Activated T-cell treated with anti-CD3 and anti-CD28 coated beads for 24 hours (primary cell): ENCODE data around the gene MORC2.

Source experiments
- DNase-seq: peaks from one replicate; pipeline ENCODE4 v3.0.0-alpha.2; 2020; ENCODE audit warnings: low read depth

MORC2 gene

DNA sequence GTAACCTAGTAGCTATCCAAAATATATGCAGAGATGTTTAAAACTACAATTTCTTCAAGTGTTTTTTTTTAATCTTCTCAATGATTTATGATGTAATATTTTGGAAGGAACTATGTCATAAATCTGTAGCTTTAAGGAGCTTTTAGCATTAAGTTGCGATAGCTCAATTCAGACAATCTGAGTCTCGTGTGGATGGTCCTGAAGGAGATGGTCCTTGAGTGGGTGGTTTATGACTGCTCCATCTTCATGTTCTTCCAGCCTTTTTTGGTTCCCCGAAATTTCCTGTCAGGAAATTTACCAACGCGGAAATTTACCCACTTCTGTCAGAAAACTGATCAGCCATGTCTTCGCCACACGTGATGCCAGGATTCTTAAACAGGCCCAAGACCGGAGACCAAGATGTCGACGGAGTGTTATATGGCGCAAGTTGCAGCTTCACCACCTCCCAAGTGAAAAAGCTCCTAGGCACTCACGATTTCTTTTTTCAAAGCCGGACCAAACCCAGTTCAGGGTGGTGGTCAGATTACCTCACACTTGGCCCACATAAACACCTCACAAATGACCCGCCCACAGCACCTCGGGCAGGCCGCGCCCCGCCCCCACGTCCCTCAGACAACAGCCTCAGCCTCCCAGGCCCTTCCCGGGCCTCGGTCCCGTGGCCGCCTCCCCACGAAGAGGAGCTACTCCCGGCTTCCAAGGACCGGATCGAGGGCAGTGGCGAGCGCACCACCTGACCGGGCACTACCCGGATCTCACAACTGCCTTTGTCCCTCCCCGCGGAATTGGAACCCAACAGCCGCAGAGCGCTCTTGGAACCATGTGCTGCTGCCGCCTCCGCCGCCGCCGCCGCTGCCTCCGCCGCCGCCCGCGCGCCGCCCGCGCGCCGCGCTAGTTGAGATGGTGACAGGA is at the start of gene MORC2:
MORC2 (minus strand) TSS at position 760 of the 909 bp plus-strand sequence. CDS start 885 bp downstream, outside the sequence.
- no peak for DNase-seq

DNA sequence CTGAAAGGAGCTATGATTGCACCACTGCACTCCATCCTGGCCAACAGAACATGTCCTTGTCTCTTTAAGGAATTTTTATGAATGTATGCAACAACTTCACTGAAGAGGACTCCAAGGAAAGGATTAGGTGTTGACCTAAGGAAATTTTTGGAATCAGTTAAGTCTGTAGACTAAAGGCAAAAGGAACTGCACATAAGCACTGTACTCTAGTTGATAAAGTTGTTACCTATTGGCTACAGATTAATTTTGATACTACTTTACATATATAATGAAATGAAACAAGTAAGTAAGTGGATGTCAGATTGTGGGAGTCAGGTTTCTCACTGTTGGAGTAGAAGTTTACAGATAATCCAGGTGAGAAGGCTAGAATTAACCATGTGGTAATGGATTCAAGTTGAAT is 37.0 kb upstream of the MORC2 start:
- DNase-seq: no peak

DNA sequence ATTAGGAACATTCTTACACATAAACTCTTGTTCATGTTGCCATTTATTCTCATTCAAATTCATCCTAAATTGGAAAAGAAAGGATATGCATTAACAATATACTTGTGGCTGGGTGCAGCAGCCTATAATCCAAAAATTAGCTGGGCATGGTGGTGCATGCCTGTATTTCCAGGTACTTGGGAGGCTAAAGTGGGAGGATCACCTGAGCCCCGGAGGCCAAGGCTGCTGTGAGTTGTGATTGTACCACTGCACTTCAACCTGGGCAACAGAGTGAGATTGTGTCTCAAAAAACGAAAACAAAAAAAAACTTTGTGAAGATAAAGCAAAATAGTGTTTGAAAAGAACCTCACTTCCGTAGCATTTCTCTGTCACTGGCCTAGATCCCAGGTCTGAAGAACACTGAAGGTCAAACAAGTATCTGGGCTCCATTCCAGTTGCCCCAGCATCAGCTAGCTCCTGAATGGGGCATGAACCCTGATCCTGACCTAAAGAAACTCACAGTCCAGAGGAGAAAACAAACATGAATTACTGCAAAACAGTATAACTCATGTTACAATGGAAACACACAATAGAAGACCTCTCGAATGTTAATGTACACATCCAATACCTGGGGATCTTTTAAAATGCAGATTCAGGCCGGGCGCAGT is 32.7 kb upstream of the MORC2 start:
- no peak for DNase-seq

DNA sequence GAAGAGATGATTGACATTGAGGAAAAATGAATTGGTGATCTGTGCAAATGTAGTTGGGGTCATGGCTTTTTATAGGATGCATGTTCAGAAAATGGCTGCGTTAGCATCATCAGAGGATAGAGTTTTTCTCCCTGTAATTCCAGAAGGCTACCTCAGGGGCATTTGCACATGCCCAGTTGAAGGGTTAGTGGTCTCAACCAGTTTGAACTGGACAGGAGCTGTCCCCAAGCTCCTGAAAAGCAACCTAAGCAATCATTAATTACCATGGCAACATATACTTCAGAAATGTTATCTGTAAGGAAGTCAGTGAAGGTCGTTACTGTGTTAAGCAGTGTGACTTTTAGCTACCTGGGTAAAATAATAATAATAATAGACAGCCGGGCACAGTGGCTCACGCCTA is 29.8 kb upstream of the MORC2 start:
- no peak for DNase-seq

GRCh38 chr22:30996462-30996861 is 27.9 kb upstream of the MORC2 start:
- no peak for DNase-seq

DNA sequence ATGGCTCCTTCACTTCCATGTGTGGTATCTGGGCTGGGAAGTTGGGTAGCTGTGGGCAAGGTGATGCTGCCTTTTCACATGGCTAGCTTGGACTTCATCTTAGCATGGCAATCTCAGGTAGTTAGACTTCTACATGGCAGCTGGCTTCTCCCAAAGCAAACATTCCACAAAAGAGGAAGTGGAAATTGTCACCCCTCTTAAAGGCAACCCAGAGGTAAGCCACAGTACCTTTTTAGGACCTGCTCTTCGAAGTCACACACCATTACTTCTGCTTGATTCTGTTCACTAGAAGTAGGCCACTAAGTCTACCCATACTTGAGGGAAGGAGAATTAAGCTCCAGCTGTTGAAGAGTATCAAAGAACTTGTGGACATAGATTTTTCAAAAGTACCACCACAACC is 26.4 kb upstream of the MORC2 start:
- DNase-seq: no peak

DNA sequence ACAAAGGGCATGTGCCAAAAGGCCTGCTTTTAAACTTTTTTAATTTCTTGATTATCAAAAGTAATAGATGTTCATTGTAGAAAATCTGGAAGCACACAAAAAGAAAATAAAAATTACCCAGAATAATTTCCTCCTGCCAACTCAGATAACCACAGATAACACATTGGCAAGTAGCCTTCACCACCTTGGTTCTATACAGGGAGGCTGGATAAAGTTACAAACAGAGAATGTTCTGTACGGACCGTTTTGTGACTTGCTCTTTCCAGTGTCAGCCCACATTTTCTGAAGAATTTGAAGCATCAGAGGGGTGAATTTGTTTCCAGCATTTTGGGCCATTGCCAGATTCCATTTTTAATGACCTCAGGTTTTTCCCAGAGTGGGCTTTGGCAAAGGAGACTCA is 24.0 kb upstream of the MORC2 start:
- DNase-seq: no peak

DNA sequence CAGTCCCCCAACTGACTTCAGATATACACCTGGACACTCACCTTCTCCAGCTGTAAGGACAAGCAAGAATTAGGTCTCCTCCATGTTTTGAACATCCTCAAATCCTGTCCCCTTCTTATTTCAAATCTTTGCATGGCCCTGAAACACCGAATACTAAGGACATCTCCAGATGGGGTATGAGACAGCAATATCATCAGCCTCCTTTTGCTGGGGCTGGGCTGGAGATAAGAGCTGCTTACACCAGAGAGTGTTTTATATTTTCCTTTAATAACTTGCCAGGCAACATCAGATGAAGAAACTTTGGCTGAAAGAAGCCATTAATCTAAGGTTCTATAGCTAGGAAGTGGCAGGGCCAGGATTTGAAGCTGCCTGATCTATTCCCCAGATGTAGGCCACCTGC is 22.1 kb upstream of the MORC2 start:
- no peak for DNase-seq

DNA sequence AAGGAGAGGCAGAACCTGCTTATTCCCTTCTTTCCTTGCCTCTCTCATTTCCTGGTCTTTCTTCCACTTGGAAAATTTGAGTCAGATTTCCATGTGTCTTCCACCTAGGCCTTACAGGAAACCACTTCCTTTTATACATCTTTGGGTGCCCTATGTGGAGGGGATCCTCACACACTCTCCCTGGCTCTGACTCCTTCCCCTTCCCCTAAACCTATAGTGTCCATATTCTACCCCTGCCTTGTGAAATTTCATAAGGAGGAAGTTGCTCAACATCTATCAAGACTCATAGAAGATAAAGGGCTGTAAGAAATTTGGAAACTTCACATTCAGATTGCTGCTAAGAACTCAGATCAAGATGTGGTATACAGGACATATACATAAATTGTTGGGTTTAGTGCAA is 20.9 kb upstream of the MORC2 start:
- no peak for DNase-seq

DNA sequence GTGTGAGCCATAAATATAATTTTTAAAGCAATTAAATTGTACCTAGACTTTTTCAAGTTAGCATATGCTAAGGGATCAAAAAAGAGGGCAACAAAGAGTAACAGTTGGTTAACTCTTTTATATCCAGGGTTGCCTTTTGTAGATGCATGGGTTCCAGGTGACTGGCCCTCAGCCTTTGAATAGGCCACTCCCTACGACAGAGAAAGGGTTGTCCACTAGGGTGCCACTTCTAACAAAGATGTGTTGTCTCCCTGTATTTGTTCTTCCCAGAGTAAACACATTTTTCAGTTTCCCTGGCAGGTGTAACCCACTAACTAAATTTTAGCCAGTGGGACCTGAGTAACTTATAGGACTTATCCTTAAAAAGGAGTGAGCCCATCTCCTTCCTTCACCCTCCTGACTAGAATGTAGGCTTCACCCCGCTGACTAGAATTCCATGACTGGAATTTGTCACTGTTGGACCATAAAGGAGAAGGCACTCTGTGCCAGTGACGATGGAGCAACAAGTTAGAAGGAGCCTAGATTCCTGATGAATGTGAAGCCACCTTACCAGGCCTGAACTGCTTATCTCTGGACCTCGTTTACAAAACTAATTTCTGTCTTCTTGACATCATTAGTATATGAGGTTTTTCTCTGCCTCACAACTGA is 17.1 kb upstream of the MORC2 start:
- no peak for DNase-seq

- DNase-seq: no peak
These were observed 15.7 kb upstream of the MORC2 start for GRCh38 chr22:30984317-30984716.

DNA sequence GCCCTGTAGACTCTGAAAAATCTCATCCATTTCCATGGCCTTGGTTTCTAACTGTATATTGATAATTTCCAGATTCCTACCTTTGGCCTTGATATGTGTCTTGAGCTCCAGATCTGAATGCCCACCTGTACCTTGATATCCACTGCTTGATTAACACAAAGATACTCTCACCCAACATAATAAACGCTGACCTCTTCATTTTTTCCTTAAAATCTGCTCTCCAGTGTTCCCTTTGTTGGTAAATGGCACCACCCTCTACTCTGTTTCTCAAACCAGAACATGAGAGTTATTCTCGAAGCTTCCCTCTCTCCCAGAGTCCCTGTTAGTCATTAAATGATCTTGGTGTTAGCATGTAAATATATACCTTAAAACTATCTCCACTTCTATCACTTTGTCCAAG is 13.9 kb upstream of the MORC2 start:
- no peak for DNase-seq

DNA sequence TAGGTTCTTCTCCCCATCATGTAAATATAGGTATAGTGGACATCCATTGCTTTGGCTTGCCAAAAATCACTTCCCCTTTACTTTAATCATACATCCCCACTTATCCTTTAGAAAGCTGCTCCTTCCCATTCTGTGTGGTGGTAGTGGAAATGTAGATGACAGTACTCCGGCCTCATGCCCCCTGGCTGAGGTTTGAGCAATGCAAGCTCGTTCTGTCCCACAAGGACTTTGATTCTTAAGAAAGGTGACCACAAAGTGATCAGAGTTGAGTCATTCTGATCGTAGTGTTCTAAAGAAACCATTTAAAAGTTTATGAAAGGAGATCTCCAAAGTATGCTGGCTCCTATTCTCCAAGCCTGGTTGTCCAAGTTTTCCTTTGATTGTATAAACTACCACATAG is 11.4 kb upstream of the MORC2 start:
- DNase-seq: no peak

- no peak for DNase-seq
These were observed 9.9 kb upstream of the MORC2 start for GRCh38 chr22:30978304-30978962.

- no peak for DNase-seq
These were observed 1.8 kb upstream of the MORC2 start for GRCh38 chr22:30970356-30970746.

DNA sequence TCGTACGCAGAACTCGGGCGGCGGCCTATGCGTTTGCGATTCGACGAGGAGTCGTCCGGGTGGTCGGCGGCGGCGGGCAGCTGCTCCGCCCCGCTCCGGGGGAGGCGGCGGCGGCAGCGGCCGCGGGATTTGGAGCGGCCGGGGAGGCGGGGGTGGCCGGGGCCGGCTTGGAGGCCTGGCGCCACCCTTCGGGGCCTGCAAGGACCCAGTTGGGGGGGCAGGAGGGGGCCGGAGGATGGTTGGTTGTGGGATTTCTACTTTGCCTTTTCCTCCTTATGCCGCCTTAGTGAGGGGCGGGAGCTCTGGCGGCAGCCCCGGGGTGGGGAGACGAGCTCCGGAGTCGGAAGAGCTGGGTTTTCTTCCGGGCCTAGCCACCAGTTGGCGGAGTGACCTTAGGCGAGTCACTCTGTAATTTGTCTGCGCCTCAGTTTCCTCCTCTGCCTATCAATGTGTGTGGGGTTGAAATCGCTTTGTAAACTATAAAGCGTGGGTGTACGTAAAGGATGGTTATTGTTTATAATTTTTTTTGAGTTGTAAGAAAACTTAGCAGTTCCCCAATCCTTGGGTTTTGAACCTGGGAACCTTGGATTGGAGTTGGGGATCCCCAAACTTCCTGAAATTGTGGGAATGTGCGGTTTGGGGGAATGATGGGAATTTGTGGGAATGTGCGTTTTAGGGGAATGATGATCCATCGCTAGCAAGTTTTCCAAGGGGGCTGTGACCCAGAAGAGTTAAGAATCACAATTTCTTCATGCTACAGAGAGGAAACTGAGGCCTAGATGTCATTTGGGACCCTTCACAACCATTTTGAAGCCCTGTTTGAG is 1.2 kb upstream of the MORC2 start:
- peak; percentile 15 for DNase-seq

- peak; percentile 94 for DNase-seq
These were observed 454 bp upstream of the MORC2 start, which contains the start of gene TUG1 for GRCh38 chr22:30968924-30969531. Gene TUG1 (plus strand): TSS chr22:30969265.

- DNase-seq: no peak
These were observed 3.7 kb downstream of the MORC2 start for GRCh38 chr22:30964858-30965257.

DNA sequence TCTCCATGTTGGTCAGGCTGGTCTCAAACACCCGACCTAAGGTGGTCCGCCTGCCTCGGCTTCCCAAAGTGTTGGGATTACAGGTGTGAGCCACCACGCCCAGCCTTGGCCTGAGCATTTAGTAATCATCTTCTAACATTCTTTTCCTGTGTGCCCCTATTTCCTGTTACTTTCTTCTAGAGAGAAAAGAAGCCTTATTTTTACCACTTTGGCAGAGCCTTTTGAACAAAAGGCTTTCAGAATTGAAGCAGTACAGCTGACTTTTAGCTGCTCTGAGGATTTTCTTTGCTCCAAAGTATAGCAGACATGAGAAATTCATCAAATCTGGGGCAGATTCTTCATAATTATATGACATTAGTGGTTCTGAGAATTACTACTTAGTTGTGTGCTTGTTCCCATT is 13.4 kb downstream of the MORC2 start:
- no peak for DNase-seq

GRCh38 chr22:30953206-30953605 is 15.4 kb downstream of the MORC2 start:
- no peak for DNase-seq
